ENCODE data around the gene ABCG8.
"Not testable (repeated sequence)": the region's sequence is repeated elsewhere in the genome, so short reads cannot be mapped to it uniquely, and the experiment has no call there.

ABCG8 gene

DNA sequence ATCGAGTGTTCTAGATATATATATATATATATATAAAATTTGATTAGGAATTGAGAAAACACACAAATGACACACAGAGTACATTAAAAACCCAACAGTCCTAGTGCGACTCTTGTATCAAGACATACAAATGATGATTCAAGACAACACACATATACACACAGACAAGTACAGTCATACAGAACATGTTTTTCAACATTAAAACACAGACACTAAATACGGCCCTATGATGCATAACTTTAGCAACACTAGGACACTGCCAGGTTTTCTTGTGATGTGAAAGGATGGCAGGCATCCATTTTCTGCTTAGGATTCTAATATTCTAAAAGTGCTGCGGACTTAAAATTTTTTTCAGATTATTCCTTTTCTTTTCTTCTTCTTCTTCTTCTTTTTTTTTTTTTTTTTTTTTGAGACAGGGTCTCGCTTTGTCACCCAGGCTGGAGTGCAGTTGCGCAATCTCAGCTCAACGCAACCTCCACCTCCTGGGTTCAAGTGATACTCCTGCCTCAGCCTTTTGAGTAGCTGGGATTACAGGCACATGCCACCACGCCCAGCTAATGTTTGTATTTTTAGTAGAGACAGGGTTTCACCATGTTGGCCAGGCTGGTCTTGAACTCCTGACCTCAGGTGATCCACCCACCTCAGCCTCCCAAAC lies 72.5 kb downstream of the ABCG8 start:
- not testable (repeated sequence) for DNase-seq (ENCODE audit: low read depth in 2 of 2)

DNA sequence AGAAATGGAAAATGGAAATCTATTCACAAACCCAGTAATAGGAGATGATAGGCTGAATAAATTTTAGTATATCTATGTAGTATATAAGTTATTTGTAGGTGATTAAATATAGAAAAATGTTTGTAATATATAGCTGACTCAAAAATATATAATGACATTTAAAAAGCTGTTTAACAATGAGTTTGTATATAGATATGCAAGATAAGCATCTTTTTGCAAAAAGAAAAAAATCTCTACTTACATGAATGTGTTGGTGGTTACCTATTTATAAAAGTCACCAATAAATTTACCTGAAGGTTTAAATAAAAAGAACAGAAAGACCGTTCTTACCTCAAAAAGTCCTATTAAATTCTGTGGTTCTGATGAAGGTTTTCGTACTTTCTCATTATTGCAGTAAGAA lies 85.7 kb downstream of the ABCG8 start:
- no peak for DNase-seq (ENCODE audit: low read depth in 2 of 2)

DNA sequence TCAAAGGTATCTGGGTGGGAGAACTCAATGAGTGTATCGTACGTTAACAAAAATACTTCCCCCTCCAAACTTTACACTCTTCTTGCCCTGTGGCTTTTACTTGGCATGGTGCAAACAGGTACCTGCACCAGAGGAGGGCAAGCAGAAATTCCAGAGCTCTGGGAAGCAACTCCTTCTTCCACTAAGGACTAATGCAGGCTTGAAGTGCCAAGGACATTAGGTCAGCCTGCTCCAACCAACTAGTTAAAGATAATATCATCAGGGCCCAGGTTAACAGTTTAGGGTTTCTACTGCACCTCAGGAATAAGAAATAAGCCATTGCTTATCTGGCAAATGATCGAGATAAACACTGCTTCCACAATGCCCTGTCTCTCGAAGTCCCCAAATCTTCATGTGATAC lies 86.7 kb downstream of the ABCG8 start:
- DNase-seq (ENCODE audit: low read depth in 2 of 2) = no peak

DNA sequence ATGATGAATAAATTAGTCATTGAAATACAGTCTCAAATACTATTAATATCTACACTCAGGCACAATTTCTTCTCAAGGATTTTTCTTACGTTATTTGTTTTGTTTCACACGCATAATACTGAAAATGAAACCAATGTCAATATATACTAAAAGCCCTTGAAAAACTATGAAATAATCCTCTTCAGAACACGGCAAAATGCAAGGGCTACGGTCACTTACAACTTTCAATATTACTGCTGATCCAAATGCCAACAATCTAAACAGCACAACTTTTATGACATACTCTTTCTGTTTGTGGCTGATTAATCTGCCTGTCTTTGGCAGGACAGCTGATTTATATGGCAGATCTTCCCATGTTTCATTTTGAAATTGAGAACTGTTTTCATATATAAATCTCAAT lies 88.7 kb downstream of the ABCG8 start:
- no peak for DNase-seq (ENCODE audit: low read depth in 2 of 2)

DNA sequence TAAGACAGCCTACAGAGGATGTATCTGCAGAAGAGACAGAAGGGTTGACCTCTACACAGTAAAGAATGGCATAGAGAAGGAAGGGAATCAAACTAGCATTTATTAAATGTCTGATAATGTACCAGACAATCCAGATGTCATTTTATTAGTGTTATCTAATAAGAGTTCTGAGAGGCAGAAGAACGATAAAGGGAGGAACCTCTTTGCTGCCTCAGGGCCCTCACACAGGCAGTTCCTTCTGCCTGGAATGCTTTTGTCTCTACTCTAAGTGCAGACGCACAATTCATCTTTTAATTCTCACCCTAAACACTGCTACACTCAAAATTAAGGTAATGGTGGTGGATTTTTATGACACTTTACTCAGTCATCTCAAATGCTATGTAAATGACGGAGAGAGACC lies 92.5 kb downstream of the ABCG8 start:
- no peak for DNase-seq (ENCODE audit: low read depth in 2 of 2)

Data from stimulated activated CD8-positive, alpha-beta memory T cell treated with anti-CD3 and anti-CD28 coated beads, Interleukin-7, amount 100 ng/mL, for 4 hours (primary cell).